Neural crest cell (in vitro differentiated cells): ENCODE measurements around the gene SLIT3. TPM values are rescaled to one million over a fixed set of nuclear protein-coding genes. Genes with fewer than 3 reads are reported as not detected.

Experiments used
- DNase-seq: peaks from one replicate; pipeline ENCODE4 v3.0.0; 2021; ENCODE audit warnings: low read depth, mixed read lengths, low spot score
- H3K27ac Mint-ChIP-seq: one replicate; pipeline ENCODE4 v1.8.0; 2021; ENCODE audit warnings: mild to moderate bottlenecking, mixed read lengths; ENCODE audit not compliant: unreplicated experiment
- H3K27me3 Mint-ChIP-seq: 2 replicates; pipeline ENCODE4 v1.8.0; 2021; ENCODE audit warnings: low read depth, mild to moderate bottlenecking, mixed read lengths
- H3K36me3 Mint-ChIP-seq: 2 replicates; pipeline ENCODE4 v1.8.0; 2021; ENCODE audit warnings: low read depth, mild to moderate bottlenecking, mixed read lengths
- H3K4me1 Mint-ChIP-seq: 2 replicates; pipeline ENCODE4 v1.8.0; 2021; ENCODE audit warnings: mixed read lengths
- H3K4me3 Mint-ChIP-seq: one replicate; pipeline ENCODE4 v1.8.0; 2021; ENCODE audit warnings: mild to moderate bottlenecking, mixed read lengths
- H3K9me3 Mint-ChIP-seq: 2 replicates; pipeline ENCODE4 v1.8.0; 2021; ENCODE audit warnings: mixed read lengths
- CTCF ChIP-seq: fragments of 200-600 bp; sonication (generic); conservative IDR thresholded peaks from 2 replicates; pipeline ENCODE4 v1.5.0; 2021; ENCODE audit warnings: antibody characterized with exemption, mild to moderate bottlenecking
- total RNA-seq: library from RNA; stranded (reverse); gene quantifications from 2 replicates; pipeline ENCODE4 v1.2.1, GENCODE V29; 2021

Gene SLIT3
- total RNA-seq, 1 donor from 2014 or later, result 13.3 TPM

- peaks cover 50% of the 10 kb centered on the region for H3K4me1 Mint-ChIP-seq
- H3K27ac Mint-ChIP-seq, result no peak overlapping the region
- peaks cover 5% of the 10 kb centered on the region for H3K27me3 Mint-ChIP-seq
- no peak for DNase-seq
- H3K36me3 Mint-ChIP-seq, result no peaks in the 10 kb centered on the region
- no peak overlapping the region for H3K4me3 Mint-ChIP-seq
- TF ChIP-seq CTCF, result no peak
- H3K9me3 Mint-ChIP-seq, result peaks cover 2% of the 10 kb centered on the region
Observed at GRCh38 chr5:168865968-168866367, 435.0 kb downstream of the SLIT3 start.

GRCh38 chr5:168863021-168863420 is 437.9 kb downstream of the SLIT3 start:
- Mint-ChIP-seq H3K9me3 (peaks cover 2% of the 10 kb centered on the region), H3K4me1 (peaks cover 35% of the 10 kb centered on the region)
- TF ChIP-seq CTCF, result no peak

GRCh38 chr5:168860503-168860902 is 440.4 kb downstream of the SLIT3 start:
- Mint-ChIP-seq H3K27me3 (no peaks in the 10 kb centered on the region), H3K27ac (no peak overlapping the region), H3K36me3 (no peaks in the 10 kb centered on the region), H3K9me3 (no peaks in the 10 kb centered on the region), H3K4me3 (no peak overlapping the region), H3K4me1 (peaks cover 38% of the 10 kb centered on the region)
- no peak for TF ChIP-seq CTCF
- DNase-seq, result no peak

More at GRCh38 chr5:168863021-168863420, 437.9 kb downstream of the SLIT3 start:
- Mint-ChIP-seq H3K4me3 (no peak overlapping the region), H3K36me3 (no peaks in the 10 kb centered on the region), H3K27ac (no peak overlapping the region), H3K27me3 (no peaks in the 10 kb centered on the region)
- no peak for DNase-seq

- no peak for DNase-seq
- no peaks in the 10 kb centered on the region for H3K27me3 Mint-ChIP-seq
- no peaks in the 10 kb centered on the region for H3K36me3 Mint-ChIP-seq
- H3K4me1 Mint-ChIP-seq, result peaks cover 38% of the 10 kb centered on the region
- TF ChIP-seq CTCF, result no peak
- no peak overlapping the region for H3K4me3 Mint-ChIP-seq
- no peak overlapping the region for H3K27ac Mint-ChIP-seq
- no peaks in the 10 kb centered on the region for H3K9me3 Mint-ChIP-seq
Observed at GRCh38 chr5:168860081-168860480, 440.9 kb downstream of the SLIT3 start.

- H3K27ac Mint-ChIP-seq, result no peak overlapping the region
- peaks cover 42% of the 10 kb centered on the region for H3K4me1 Mint-ChIP-seq
- no peak for TF ChIP-seq CTCF
- no peaks in the 10 kb centered on the region for H3K27me3 Mint-ChIP-seq
- DNase-seq, result no peak
- no peak overlapping the region for H3K4me3 Mint-ChIP-seq
- no peaks in the 10 kb centered on the region for H3K9me3 Mint-ChIP-seq
- no peaks in the 10 kb centered on the region for H3K36me3 Mint-ChIP-seq
Observed at GRCh38 chr5:168859471-168859870, 441.5 kb downstream of the SLIT3 start.

- Mint-ChIP-seq H3K9me3 (no peaks in the 10 kb centered on the region), H3K27me3 (no peaks in the 10 kb centered on the region), H3K27ac (no peak overlapping the region), H3K4me1 (peaks cover 42% of the 10 kb centered on the region), H3K36me3 (no peaks in the 10 kb centered on the region), H3K4me3 (no peak overlapping the region)
- no peak for TF ChIP-seq CTCF
- DNase-seq, result no peak
Observed at GRCh38 chr5:168858994-168859393, 441.9 kb downstream of the SLIT3 start.
